ENCODE data around the gene ATP5PF.
"Not testable (repeated sequence)": the region's sequence is repeated elsewhere in the genome, so short reads cannot be mapped to it uniquely, and the experiment has no call there.

ATP5PF gene

DNA sequence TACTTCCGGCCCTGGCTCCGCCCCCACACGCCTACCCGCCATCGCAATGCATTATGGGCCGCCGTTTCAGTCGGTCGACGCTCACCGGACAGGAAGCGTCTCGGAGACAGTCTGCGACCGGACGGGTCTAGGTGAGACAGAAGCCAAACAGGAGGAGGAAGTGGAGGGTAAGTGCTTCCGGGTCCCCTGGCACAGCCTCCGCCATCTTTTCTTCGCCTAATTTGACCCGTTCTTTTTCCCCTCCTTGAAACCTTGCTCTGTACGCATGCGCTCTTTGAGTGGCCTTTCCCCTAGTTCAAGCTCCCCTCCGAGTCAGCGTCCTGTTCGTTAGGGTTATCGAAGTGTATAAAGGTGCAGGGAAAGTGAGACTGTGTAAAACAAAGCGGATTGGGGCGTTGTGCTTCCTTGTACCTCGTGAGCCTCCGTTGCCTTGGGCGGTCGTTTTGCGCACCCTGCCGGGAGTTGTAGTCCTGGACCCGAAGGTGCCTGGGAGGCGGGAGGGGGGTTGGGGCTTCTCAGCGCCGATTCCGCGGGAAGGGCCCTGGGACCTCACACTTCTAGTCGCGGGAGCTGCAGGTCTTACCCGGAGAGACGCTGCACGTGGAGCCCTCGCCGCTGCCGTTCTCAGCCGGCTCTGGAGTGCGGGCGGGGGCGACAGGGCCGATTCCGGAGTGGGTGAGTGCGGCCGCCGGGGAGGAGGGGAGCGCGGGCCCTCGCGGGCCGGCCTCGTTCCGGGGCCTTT, at the start of gene ATP5PF, which contains the start of gene GABPA:
Gene ATP5PF, minus strand, starts transcription at position 1 of the 742 bp plus-strand sequence. CDS start 5,110 bp downstream, outside the sequence.
Gene GABPA, plus strand, starts transcription at position 69 of the 742 bp plus-strand sequence. CDS start 6,627 bp downstream, outside the sequence.
- DNase-seq (ENCODE audit: low read depth in 2 of 2): peak; percentile 95 to 96

DNA sequence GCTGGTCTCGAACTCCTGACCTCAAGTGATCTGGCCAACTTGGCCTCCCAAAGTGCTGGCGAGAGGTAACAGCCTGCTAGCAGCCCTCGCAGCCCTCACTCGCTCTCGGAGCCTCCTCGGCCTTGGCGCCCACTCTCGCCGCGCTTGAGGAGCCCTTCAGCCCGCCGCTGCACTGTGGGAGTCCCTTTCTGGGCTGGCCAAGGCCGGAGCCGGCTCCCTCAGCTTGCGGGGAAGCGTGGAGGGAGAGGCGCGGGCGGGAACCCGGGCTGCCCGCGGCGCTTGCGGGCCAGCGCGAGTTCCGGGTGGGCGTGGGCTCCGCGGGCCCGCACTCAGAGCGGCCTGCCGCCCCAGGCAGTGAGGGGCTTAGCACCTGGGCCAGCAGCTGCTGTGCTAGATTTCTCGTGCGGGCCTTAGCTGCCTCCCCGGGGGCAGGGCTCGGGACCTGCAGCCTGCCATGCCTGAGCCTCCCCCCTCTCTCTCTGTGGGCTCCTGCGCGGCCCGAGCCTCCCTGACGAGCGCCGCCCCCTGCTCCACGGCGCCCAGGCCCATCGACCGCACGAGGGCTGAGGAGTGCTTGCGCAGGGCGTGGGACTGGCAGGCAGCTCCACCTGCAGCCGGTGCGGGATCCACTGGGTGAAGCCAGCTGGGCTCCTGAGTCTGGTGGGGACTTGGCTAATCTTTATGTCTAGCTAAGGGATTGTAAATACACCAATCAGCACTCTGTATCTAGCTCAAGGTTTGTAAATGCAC, 43.6 kb upstream of the ATP5PF start:
- DNase-seq (ENCODE audit: low read depth in 2 of 2): not testable (repeated sequence)

- DNase-seq (ENCODE audit: low read depth in 2 of 2): no peak
Measured at GRCh38 chr21:25776440-25776839, 41.7 kb upstream of the ATP5PF start.

DNA sequence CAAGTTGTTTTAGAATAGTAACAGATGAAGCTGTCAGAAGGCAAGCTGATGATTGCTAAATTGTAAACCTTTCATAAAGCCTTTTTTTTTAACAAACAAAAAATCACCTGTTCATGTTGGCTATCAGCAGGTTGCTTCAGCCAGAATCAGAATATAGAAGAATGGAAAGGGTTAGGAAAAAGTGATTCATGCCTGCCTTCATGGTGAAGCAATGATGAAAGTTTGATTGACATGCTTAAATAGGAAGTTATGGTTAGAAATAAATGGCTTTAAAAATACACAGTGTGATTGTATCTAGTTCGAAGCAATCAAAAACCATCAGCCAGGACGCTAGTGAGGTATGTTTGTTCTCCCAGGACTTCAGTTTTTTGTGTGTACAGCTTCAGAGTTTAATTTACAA, 38.0 kb upstream of the ATP5PF start:
- DNase-seq (ENCODE audit: low read depth in 2 of 2): no peak

DNA sequence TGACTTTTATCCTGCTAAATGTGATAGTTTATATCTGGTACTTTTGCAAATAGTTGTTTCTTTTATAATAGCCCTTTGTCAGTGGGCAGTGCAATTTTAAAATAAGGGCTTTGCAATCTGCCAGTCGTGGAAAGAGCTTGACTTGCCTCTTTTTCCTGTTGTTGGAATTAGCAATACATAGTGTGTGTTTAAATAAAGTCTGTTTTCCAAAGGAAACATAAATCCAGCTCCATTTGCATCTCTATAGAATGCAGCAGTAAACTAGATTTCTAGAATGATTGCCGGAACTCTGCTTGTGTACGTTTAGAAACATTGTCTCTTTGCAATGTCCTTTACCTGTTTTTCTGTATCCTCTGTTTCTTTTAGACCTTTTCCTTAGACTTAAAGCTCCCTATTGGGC, 33.2 kb upstream of the ATP5PF start:
- DNase-seq (ENCODE audit: low read depth in 2 of 2): no peak

DNA sequence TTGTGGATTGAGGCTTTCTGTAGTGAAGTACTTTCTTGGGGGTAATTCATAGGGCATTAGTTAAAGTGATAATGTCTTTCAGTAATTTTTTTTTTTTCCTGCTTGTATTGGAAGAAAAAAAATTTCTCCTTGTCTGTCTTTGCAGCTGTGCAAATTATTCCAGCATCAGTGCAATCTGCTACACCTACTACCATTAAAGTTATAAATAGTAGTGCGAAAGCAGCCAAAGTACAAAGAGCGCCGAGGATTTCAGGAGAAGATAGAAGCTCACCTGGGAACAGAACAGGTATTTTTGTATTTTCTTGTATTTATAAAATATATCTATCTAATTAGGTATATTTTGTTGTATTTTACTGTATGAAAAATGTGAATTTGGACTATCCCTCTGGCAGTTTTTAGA, 29.4 kb upstream of the ATP5PF start:
- no peak for DNase-seq (ENCODE audit: low read depth in 2 of 2)

- DNase-seq (ENCODE audit: low read depth in 2 of 2): no peak
Measured at GRCh38 chr21:25760677-25761076, 26.0 kb upstream of the ATP5PF start.

DNA sequence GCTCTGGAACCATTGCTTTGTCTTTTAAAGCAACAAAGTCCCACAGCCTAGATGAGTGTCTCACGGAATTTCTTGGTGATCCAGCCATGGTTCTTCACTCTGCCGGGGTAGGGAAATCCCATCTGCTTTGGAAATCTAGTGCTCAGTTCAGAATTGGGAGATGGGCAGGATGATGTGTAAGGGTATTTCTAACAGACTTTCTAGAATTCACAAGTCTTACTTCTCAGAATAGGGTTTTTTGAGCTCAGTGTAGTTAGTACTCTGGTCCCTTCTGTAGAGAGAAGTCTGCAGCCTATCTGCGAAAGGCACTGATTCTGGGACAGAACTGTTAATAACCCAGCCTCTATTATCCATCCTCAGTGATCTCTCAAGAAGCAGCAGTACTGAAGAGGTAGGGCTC, 25.4 kb upstream of the ATP5PF start:
- DNase-seq (ENCODE audit: low read depth in 2 of 2): no peak

- DNase-seq (ENCODE audit: low read depth in 2 of 2): no peak
Measured at GRCh38 chr21:25759573-25759972, 24.9 kb upstream of the ATP5PF start.

- no peak for DNase-seq (ENCODE audit: low read depth in 2 of 2)
Measured at GRCh38 chr21:25757531-25757930, 22.8 kb upstream of the ATP5PF start.

- no peak for DNase-seq (ENCODE audit: low read depth in 2 of 2)
Measured at GRCh38 chr21:25756190-25756932, 21.7 kb upstream of the ATP5PF start.

GRCh38 chr21:25752416-25752815, 17.7 kb upstream of the ATP5PF start:
- DNase-seq (ENCODE audit: low read depth in 2 of 2): no peak

- no peak for DNase-seq (ENCODE audit: low read depth in 2 of 2)
Measured at GRCh38 chr21:25750085-25750484, 15.4 kb upstream of the ATP5PF start.

GRCh38 chr21:25744854-25745253, 10.2 kb upstream of the ATP5PF start:
- no peak for DNase-seq (ENCODE audit: low read depth in 2 of 2)

DNA sequence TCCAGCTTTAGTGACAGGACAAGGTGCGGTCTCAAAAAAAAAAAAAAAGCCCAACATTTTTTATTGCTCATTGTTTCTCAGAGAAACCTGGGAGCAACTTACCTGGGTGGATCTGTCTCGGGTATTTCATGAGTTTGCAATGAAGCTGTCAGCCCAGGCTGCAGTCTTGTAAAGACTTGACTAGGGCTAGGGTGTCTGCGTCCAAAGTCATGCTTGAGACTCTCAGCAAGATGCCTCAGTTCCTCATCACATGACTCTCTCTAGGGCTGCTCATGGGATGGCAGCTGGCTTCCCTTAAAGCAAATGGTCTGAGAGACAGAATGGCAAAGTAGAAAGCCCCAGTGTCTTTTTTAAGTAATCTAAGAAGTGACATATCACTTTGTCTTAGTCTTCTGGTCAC, 8.2 kb upstream of the ATP5PF start:
- DNase-seq (ENCODE audit: low read depth in 2 of 2): no peak

GRCh38 chr21:25737421-25737820, 2.7 kb upstream of the ATP5PF start:
- DNase-seq (ENCODE audit: low read depth in 2 of 2): no peak

GRCh38 chr21:25735646-25736597, 1.2 kb upstream of the ATP5PF start:
- peak in 1 of 2 donors; percentile 50 for DNase-seq (ENCODE audit: low read depth in 2 of 2)

DNA sequence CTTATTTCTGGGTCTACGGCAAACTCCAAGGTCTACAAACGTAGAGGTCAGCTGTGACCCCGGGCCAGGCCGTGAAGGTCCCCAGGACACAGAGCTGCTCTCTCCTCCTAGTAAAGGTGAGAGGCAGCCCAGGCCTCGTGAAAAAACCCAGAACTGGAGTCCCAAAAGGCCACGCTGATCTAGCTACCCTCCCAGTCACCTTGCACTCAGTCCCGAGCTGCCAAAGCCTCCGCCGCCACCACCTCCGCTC, 125 bp downstream of the ATP5PF start:
- DNase-seq (ENCODE audit: low read depth in 2 of 2): no peak

DNA sequence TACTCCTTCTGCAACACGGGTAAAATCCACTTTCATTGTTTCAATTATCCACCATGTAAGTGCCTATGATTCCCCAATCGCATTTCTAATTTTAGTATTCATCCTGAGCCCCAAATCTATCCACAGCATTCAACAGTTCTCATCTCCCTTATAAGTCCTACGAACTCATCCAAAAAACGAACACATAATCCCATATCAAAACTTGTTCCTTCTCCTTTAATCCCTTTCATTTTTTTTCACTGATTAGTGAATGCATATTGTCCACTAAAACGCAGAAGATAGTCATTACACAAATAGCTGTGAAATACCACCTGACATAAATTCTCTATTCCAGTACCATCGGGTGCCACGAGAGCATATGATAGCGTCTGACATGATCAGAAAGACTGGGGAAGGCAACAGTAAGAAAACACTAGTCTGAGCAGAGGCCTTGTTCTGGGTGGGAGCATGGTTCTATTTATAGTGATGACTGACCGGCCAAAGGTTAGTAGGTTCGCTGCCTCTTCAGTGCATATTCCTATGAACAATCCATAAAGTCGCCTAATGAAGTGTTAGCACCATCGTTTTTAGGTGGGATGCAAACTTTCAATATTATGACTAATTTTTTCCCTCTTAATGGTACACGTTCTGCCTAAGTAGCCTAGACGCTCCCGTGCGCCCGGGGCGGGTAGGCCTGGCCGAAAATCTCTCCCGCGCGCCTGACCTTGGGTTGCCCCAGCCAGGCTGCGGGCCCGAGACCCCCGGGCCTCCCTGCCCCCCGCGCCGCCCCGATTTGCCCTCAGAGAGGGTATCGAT, 648 bp downstream of the ATP5PF start:
- no peak for DNase-seq (ENCODE audit: low read depth in 2 of 2)

GRCh38 chr21:25732091-25732760, 2.5 kb downstream of the ATP5PF start:
- no peak for DNase-seq (ENCODE audit: low read depth in 2 of 2)
